GM12878 (cell line): ENCODE results near the gene NR1D1. TPM values are rescaled to one million over a fixed set of nuclear protein-coding genes. Genes with fewer than 3 reads are reported as not detected.

Experiments used
- ATAC-seq: fragments of 200-7000 bp; cut with Tn5 transposase; 3 replicates; pipeline ENCODE4 v1.9.1; 2020; ENCODE audit warnings: mild to moderate bottlenecking, moderate library complexity
- BruUV-seq: library from RNA; stranded (reverse); fragments of 400-500 nt; replicated peaks from 2 replicates; lab custom pipeline; 2021; lab: Mats Ljungman, UMichigan
- CTCF ChIA-PET: fragments of 300-600 bp; sonication (Branson Sonifier 250); formaldehyde crosslinking; extraction: SDS; loops from one replicate; lab custom pipeline; 2021; ENCODE audit warnings: inconsistent platforms; lab: Yijun Ruan, JAX
- POLR2A ChIA-PET: fragments of 350-600 bp; formaldehyde crosslinking; extraction: SDS; loops from one replicate; lab custom pipeline; 2021; ENCODE audit warnings: inconsistent platforms; lab: Charles Lee
- RAD21 ChIA-PET: fragments of 300-600 bp; sonication (Branson Sonifier 250); formaldehyde crosslinking; loops from one replicate; lab custom pipeline; 2023; ENCODE audit warnings: antibody characterized with exemption; ENCODE audit not compliant: unreplicated experiment; lab: Charles Lee
- SMC1A ChIA-PET: fragments of 300-600 bp; sonication (Branson Sonifier 250); formaldehyde crosslinking; loops from one replicate; lab custom pipeline; 2023; ENCODE audit not compliant: unreplicated experiment, uncharacterized antibody; lab: Charles Lee
- DNase-seq: peaks from one replicate; pipeline ENCODE4 v3.0.0-alpha.2; 2011; ENCODE audit warnings: low read depth, low spot score
- FAIRE-seq: peaks from 3 replicates; lab custom pipeline; 2011; peaks lifted over from hg19 to GRCh38; lab: Jason Lieb, UNC
- H2AFZ ChIP-seq: 2 replicates; pipeline ENCODE4 v1.6.0; 2011; ENCODE audit warnings: low read depth, low read length, control low read depth; ENCODE audit not compliant: control insufficient read depth
- H3K27ac ChIP-seq: 2 replicates; pipeline ENCODE4 v1.5.1; 2011; ENCODE audit warnings: control low read depth; ENCODE audit not compliant: control insufficient read depth, insufficient read depth
- H3K27me3 ChIP-seq, 2 experiments: replicated peaks in 1 of 2; 2 replicates each; pipeline versions ENCODE4 v1.6.0 to v1.6.1; 2011; ENCODE audit warnings: low read length in 1 of 2; ENCODE audit not compliant: control insufficient read depth in 2 of 2, insufficient read depth in 2 of 2
- H3K36me3 ChIP-seq, 2 experiments: 2 replicates each; pipeline ENCODE4 v1.5.1; 2011; ENCODE audit warnings: low read length in 1 of 2; ENCODE audit not compliant: control insufficient read depth in 2 of 2, insufficient read depth in 2 of 2
- H3K4me1 ChIP-seq: 2 replicates; pipeline ENCODE4 v1.6.1; 2011; ENCODE audit warnings: mild to moderate bottlenecking, low read length, moderate library complexity, mixed read lengths; ENCODE audit not compliant: control insufficient read depth, insufficient read depth
- H3K4me2 ChIP-seq: 2 replicates; pipeline ENCODE4 v1.6.0; 2011; ENCODE audit warnings: control low read depth; ENCODE audit not compliant: control insufficient read depth, insufficient read depth
- H3K4me3 ChIP-seq: fragments of 200-600 bp; sonication (generic); 2 replicates; pipeline ENCODE4 v1.5.1; 2016
- H3K79me2 ChIP-seq: 2 replicates; pipeline ENCODE4 v1.6.0; 2011; ENCODE audit warnings: low read length; ENCODE audit not compliant: control insufficient read depth, insufficient read depth
- H3K9ac ChIP-seq: 2 replicates; pipeline ENCODE4 v1.8.0; 2011; ENCODE audit warnings: low read length, control low read depth, mixed read lengths; ENCODE audit not compliant: control insufficient read depth, insufficient read depth
- H3K9me3 ChIP-seq: replicated peaks from 3 replicates; pipeline ENCODE4 v1.5.1; 2011; ENCODE audit warnings: mild to moderate bottlenecking, low read length; ENCODE audit not compliant: control insufficient read depth, insufficient read depth
- H4K20me1 ChIP-seq: 2 replicates; pipeline ENCODE4 v1.6.0; 2011; ENCODE audit not compliant: control insufficient read depth, insufficient read depth
- FOXM1 ChIP-seq: IDR thresholded peaks from 2 replicates; pipeline ENCODE4 v1.6.1; 2012; ENCODE audit warnings: low read depth, mild to moderate bottlenecking, inconsistent platforms, low read length, moderate library complexity
- GATAD2B ChIP-seq: fragments of 450-650 bp; conservative IDR thresholded peaks from 2 replicates; pipeline ENCODE4 v1.6.1; 2017; ENCODE audit warnings: low read depth, mild to moderate bottlenecking, moderate library complexity
- POLR2A ChIP-seq: IDR thresholded peaks from 2 replicates; pipeline ENCODE4 v1.6.1; 2011; ENCODE audit warnings: low read depth, mild to moderate bottlenecking, low read length
- POU2F2 ChIP-seq: IDR thresholded peaks from 3 replicates; pipeline ENCODE4 v1.6.1; 2011; ENCODE audit warnings: low read depth, mild to moderate bottlenecking, low read length, borderline replicate concordance
- RB1 ChIP-seq: fragments of 450-650 bp; formaldehyde crosslinking; IDR thresholded peaks from 2 replicates; pipeline ENCODE4 v1.6.1; 2017; ENCODE audit warnings: mild to moderate bottlenecking, borderline replicate concordance
- RFX5 ChIP-seq: IDR thresholded peaks from 2 replicates; pipeline ENCODE4 v1.6.1; 2011; ENCODE audit warnings: low read depth, low read length, improper control_type of control experiment
- SUPT20H ChIP-seq: IDR thresholded peaks from 2 replicates; pipeline ENCODE4 v1.6.1; 2011; ENCODE audit warnings: low read depth, mild to moderate bottlenecking, low read length, moderate library complexity, borderline replicate concordance; ENCODE audit not compliant: control insufficient read depth
- TBL1XR1 ChIP-seq: IDR thresholded peaks from 2 replicates; pipeline ENCODE4 v1.6.1; 2012; ENCODE audit warnings: low read depth, low read length, improper control_type of control experiment
- YY1 ChIP-seq: IDR thresholded peaks from 2 replicates; pipeline ENCODE4 v1.6.1; 2011; ENCODE audit warnings: low read depth, mild to moderate bottlenecking, low read length
- ZNF217 ChIP-seq: fragments of 450-650 bp; IDR thresholded peaks from 2 replicates; pipeline ENCODE4 v1.6.1; 2017; ENCODE audit warnings: antibody characterized with exemption, mild to moderate bottlenecking
- WGBS: methylation state at CpG from one replicate; pipeline ENCODE4 v1.1.6; 2016; ENCODE audit warnings: low lambda C conversion rate; ENCODE audit not compliant: insufficient replicate concordance, insufficient coverage; ENCODE audit errors: missing lambda C conversion rate; 5-methylcytosine and 5-hydroxymethylcytosine counted together
- in situ Hi-C: fragments of 300-500 bp; cut with MboI; formaldehyde crosslinking; loops from 9 replicates; pipeline ENCODE4 v1.14.3; 2018; ENCODE audit warnings: mixed read lengths
- intact Hi-C: fragments of 100-400 bp; cut with micrococcal nuclease; formaldehyde crosslinking; loops from one replicate; pipeline ENCODE4 v1.14.2; 2022; ENCODE audit not compliant: unreplicated experiment
- polyA plus RNA-seq, 11 experiments: library from polyadenylated mRNA; depleted of rRNA in 4 of 11; unstranded in 6 of 11; stranded (reverse) in 5 of 11; fragments of >200 nt; fragmentation: Nextera tagmentation in 4 of 11; fragmentation: Illumina TruSeq in 1 of 11; extraction: Ambion mirVana in 4 of 11; extraction: Trizol in 1 of 11; gene quantifications; 1 replicate in 1 of 11; 2 replicates in 10 of 11; pipeline versions ENCODE4 v1.2.1 to v1.2.3, GENCODE V29; 2011 to 2016; ENCODE audit warnings: inconsistent platforms in 2 of 11, missing spikeins in 2 of 11, low read depth in 1 of 11
- total RNA-seq, 4 experiments: library from RNA; depleted of rRNA in 3 of 4; stranded (reverse); fragments of >200 nt in 3 of 4; fragmentation: Illumina TruSeq in 1 of 4; extraction: Trizol in 1 of 4; gene quantifications; 2 replicates each; pipeline versions ENCODE4 v1.2.1 to v1.2.3, GENCODE V29; 2013 to 2021
- TF ChIP-seq, protein P1 (sequence below): fragments of 450-650 bp; IDR thresholded peaks from 2 replicates; pipeline ENCODE4 v1.6.1; 2016; ENCODE audit warnings: mild to moderate bottlenecking, moderate library complexity, borderline replicate concordance
- TF ChIP-seq, protein P2 (sequence below): fragments of 150-350 bp; IDR thresholded peaks from 2 replicates; pipeline ENCODE4 v1.6.1; 2014; ENCODE audit warnings: mild to moderate bottlenecking, low read depth, low read length
- TF ChIP-seq, protein P3 (sequence below): fragments of 450-650 bp; IDR thresholded peaks from 2 replicates; pipeline ENCODE4 v1.6.1; 2017; ENCODE audit warnings: antibody characterized with exemption, mild to moderate bottlenecking, moderate library complexity

Gene NR1D1
- total and polyA plus RNA-seq, 10 of the 15 experiments (the other 5 are each of a cell fraction or from before 2014, with no cell fraction given): 0.10 to 3.4 (median 0.94) TPM

DNA sequence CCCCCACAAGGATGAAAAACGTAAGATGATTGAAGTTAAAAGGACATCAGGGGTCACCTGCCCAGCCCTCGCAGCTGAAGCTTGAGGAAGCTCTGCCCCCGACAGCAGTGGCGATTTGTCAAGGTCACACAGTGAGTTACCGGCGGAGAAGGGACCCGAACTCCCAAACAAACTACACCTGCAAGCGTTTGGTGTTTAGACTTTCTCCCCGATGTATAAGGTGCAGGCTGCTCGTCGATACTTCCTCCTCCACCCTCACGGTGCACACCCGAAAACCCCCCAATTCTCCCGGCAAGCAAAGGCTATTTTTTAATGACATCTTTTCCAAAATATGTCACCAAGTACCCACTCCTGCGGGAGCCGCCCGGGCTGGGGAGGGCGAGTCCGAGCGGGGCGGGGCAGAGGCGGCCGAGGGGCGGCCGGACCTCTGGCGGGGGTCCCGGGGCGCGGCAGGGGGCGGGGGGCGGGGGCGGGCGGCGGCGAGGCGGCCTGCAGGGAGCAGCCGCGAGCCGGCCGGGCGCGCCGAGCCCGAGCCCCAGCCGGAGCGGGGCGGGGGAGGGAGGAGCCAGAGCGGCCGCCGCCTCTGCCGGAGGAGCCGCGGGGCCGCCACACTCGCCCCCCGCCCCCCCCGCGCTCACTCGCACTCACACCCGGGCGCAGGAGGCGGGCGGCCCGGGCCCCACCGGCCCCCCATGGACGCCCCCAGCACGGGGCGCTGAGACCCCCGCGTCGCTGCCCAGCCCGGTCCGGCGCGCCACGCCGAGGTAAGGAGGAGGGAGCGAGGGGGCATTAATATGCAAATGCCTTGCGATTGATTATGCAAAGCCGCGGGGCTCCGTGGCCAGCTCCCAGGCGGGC is 37.8 kb downstream of the NR1D1 start, which contains the start of gene THRA:
THRA (plus strand) TSS at position 637 of the 858 bp plus-strand sequence. CDS start 11,524 bp downstream, outside the sequence.
- ChIA-PET POLR2A (interaction anchor here (3.4 kb wide), 1 partner anchor 8 kb away, joined by 14 read pairs; the partner anchor contains the start of gene MED24), CTCF (interaction anchor here (0.8 to 15.2 kb wide), 13 partner anchors 8 to 106 kb away, joined by 3 to 142 read pairs (median 5); partner anchors contain the start of genes CSF3 and MED24), SMC1A (interaction anchor here (0.7 to 4.4 kb wide), 10 partner anchors 8 to 106 kb away, joined by 3 to 19 read pairs (median 4); partner anchors contain the start of gene MED24), RAD21 (interaction anchor here (1.0 to 5.1 kb wide), 6 partner anchors 12 to 50 kb away, joined by 3 to 42 read pairs (median 6); no protein-coding TSS in a partner anchor)
- Histone ChIP-seq H3K27me3 (peaks cover 10 to 11% of the 10 kb centered on the region in 2 experiments; a peak in 3 of 4 replicates), H3K36me3 (no peaks in the 10 kb centered on the region), H3K4me3 (peak within 1 kb of the TSS; percentile 93), H3K4me1 (peaks cover 5% of the 10 kb centered on the region), H3K79me2 (no peaks in the 10 kb centered on the region), H4K20me1 (no peaks in the 10 kb centered on the region), H3K27ac (no peak within 1 kb of the TSS), H3K4me2 (peak within 1 kb of the TSS; percentile 98), H3K9me3 (no peaks in the 10 kb centered on the region), H2AFZ (peak within 1 kb of the TSS; percentile 88), H3K9ac (peak within 1 kb of the TSS; percentile 40; the same call in 1 of the 2 replicates)
- under 1% methylated on average over 57 of the region's 83 CpGs for WGBS
- intact Hi-C loops (loop anchor here (10.0 kb wide), 1 partner anchor 102 kb away; no protein-coding TSS in a partner anchor), in situ Hi-C loops (no loop called here)
- BruUV-seq: no TSS peak
- FAIRE-seq: no peak
- ATAC-seq: peak; percentile 89
- DNase-seq: no peak
- TF ChIP-seq SUPT20H: no peak
- TF ChIP-seq RB1: no peak
- TF ChIP-seq, protein P1, sequence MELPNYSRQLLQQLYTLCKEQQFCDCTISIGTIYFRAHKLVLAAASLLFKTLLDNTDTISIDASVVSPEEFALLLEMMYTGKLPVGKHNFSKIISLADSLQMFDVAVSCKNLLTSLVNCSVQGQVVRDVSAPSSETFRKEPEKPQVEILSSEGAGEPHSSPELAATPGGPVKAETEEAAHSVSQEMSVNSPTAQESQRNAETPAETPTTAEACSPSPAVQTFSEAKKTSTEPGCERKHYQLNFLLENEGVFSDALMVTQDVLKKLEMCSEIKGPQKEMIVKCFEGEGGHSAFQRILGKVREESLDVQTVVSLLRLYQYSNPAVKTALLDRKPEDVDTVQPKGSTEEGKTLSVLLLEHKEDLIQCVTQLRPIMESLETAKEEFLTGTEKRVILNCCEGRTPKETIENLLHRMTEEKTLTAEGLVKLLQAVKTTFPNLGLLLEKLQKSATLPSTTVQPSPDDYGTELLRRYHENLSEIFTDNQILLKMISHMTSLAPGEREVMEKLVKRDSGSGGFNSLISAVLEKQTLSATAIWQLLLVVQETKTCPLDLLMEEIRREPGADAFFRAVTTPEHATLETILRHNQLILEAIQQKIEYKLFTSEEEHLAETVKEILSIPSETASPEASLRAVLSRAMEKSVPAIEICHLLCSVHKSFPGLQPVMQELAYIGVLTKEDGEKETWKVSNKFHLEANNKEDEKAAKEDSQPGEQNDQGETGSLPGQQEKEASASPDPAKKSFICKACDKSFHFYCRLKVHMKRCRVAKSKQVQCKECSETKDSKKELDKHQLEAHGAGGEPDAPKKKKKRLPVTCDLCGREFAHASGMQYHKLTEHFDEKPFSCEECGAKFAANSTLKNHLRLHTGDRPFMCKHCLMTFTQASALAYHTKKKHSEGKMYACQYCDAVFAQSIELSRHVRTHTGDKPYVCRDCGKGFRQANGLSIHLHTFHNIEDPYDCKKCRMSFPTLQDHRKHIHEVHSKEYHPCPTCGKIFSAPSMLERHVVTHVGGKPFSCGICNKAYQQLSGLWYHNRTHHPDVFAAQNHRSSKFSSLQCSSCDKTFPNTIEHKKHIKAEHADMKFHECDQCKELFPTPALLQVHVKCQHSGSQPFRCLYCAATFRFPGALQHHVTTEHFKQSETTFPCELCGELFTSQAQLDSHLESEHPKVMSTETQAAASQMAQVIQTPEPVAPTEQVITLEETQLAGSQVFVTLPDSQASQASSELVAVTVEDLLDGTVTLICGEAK: no peak
- 0 out of 2 replicates have a peak, but pooled peaks have one; percentile 6 for TF ChIP-seq YY1
- TF ChIP-seq POU2F2: peak; percentile 98
- no peak for TF ChIP-seq POLR2A
- TF ChIP-seq, protein P2, sequence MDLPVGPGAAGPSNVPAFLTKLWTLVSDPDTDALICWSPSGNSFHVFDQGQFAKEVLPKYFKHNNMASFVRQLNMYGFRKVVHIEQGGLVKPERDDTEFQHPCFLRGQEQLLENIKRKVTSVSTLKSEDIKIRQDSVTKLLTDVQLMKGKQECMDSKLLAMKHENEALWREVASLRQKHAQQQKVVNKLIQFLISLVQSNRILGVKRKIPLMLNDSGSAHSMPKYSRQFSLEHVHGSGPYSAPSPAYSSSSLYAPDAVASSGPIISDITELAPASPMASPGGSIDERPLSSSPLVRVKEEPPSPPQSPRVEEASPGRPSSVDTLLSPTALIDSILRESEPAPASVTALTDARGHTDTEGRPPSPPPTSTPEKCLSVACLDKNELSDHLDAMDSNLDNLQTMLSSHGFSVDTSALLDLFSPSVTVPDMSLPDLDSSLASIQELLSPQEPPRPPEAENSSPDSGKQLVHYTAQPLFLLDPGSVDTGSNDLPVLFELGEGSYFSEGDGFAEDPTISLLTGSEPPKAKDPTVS: no peak
- TF ChIP-seq, protein P3, sequence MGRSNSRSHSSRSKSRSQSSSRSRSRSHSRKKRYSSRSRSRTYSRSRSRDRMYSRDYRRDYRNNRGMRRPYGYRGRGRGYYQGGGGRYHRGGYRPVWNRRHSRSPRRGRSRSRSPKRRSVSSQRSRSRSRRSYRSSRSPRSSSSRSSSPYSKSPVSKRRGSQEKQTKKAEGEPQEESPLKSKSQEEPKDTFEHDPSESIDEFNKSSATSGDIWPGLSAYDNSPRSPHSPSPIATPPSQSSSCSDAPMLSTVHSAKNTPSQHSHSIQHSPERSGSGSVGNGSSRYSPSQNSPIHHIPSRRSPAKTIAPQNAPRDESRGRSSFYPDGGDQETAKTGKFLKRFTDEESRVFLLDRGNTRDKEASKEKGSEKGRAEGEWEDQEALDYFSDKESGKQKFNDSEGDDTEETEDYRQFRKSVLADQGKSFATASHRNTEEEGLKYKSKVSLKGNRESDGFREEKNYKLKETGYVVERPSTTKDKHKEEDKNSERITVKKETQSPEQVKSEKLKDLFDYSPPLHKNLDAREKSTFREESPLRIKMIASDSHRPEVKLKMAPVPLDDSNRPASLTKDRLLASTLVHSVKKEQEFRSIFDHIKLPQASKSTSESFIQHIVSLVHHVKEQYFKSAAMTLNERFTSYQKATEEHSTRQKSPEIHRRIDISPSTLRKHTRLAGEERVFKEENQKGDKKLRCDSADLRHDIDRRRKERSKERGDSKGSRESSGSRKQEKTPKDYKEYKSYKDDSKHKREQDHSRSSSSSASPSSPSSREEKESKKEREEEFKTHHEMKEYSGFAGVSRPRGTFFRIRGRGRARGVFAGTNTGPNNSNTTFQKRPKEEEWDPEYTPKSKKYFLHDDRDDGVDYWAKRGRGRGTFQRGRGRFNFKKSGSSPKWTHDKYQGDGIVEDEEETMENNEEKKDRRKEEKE: no peak
- no peak for TF ChIP-seq ZNF217
- TF ChIP-seq FOXM1: no peak
- no peak for TF ChIP-seq TBL1XR1
- 0 out of 2 replicates have a peak, but pooled peaks have one; percentile 41 for TF ChIP-seq GATAD2B
- TF ChIP-seq RFX5: no peak
